Measurements from ENCODE around the gene SLC22A5.

The SLC22A5 gene

DNA sequence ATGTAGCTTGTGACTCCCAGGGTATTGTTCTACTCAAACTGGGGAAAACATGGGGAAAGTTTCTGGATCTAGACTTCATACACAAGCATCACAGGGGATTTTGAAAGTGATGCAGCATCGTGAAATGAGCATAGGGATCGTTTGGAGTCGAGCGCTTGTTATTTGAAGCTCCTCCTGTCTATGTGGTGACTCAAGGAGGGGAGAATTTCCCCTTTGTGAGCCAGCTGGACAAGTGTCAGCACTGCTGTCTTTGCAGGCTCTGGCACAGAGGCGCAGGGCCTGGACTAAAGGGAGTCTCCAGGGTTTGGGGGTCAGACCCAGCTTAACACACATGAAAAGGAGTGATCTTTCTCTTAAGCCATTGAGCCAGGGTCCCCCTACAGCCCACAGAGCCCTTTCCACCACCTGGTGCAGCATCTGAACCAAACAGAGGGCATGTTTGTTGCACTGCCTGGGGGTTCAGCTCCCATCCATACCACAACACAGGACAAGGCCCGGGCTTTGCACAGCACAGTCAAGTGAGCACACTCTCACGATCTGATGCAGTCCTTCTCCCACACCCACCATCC lies 70.1 kb downstream of the SLC22A5 start:
- H3K9me2 ChIP-seq (replicated peaks; ENCODE audit: control insufficient read depth, low read length): no peaks in the 10 kb centered on the region
- no peak overlapping the region for H3K27ac ChIP-seq (ENCODE audit: low read depth, low read length)
- H3K79me2 ChIP-seq (ENCODE audit: control insufficient read depth, low read length): no peaks in the 10 kb centered on the region
- H3K4me1 ChIP-seq (ENCODE audit: control insufficient read depth, low read length): peaks cover 15% of the 10 kb centered on the region
- no peak overlapping the region for H3K4me3 ChIP-seq (ENCODE audit: low read length)
- H3K4me2 ChIP-seq (ENCODE audit: low read length): no peak overlapping the region
- no peaks in the 10 kb centered on the region for H3K9me3 ChIP-seq (ENCODE audit: control insufficient read depth, insufficient read depth, low read length)
- no peaks in the 10 kb centered on the region for H3F3A ChIP-seq (ENCODE audit: control insufficient read depth, insufficient read depth)
- H3K27me3 ChIP-seq (ENCODE audit: control insufficient read depth, low read length): no peaks in the 10 kb centered on the region
- TF ChIP-seq, protein P1, sequence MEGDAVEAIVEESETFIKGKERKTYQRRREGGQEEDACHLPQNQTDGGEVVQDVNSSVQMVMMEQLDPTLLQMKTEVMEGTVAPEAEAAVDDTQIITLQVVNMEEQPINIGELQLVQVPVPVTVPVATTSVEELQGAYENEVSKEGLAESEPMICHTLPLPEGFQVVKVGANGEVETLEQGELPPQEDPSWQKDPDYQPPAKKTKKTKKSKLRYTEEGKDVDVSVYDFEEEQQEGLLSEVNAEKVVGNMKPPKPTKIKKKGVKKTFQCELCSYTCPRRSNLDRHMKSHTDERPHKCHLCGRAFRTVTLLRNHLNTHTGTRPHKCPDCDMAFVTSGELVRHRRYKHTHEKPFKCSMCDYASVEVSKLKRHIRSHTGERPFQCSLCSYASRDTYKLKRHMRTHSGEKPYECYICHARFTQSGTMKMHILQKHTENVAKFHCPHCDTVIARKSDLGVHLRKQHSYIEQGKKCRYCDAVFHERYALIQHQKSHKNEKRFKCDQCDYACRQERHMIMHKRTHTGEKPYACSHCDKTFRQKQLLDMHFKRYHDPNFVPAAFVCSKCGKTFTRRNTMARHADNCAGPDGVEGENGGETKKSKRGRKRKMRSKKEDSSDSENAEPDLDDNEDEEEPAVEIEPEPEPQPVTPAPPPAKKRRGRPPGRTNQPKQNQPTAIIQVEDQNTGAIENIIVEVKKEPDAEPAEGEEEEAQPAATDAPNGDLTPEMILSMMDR (IDR thresholded peaks at IDR 0.05; ENCODE audit: low read depth, low read length, poor library complexity, severe bottlenecking): no peak
- TF ChIP-seq EZH2phosphoT487 (IDR thresholded peaks at IDR 0.05; ENCODE audit: borderline replicate concordance, low read length): no peak
- no peaks in the 10 kb centered on the region for H4K20me1 ChIP-seq (ENCODE audit: control insufficient read depth, insufficient read depth, low read depth, low read length)
- no peaks in the 10 kb centered on the region for H3K36me3 ChIP-seq (ENCODE audit: control insufficient read depth, low read length)

DNA sequence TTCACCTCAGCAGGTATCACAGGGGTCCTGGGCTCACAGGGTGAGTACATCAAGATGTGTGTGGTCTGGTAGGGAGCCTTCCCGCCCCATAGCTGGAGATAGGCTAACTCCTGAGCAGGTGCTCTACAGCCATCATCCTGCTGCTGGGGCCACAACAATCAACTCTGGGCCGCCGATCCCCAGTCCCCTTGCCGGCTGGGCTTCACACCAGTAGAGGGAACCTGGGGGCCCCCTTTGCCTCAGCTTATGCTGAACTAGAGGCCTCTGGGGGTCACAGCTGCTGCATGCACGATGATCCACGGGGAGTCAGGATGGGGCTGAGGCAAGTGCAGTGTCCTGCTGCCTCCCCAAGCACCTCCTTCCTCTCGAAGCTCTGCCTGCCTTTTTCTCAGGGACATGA lies 74.6 kb downstream of the SLC22A5 start:
- no peaks in the 10 kb centered on the region for H3K79me2 ChIP-seq (ENCODE audit: control insufficient read depth, low read length)
- H3K27me3 ChIP-seq (ENCODE audit: control insufficient read depth, low read length): no peaks in the 10 kb centered on the region
- H3K9me3 ChIP-seq (ENCODE audit: control insufficient read depth, insufficient read depth, low read length): no peaks in the 10 kb centered on the region
- H3K4me1 ChIP-seq (ENCODE audit: control insufficient read depth, low read length): no peaks in the 10 kb centered on the region
- no peak overlapping the region for H3K4me2 ChIP-seq (ENCODE audit: low read length)
- H3K9me2 ChIP-seq (replicated peaks; ENCODE audit: control insufficient read depth, low read length): no peaks in the 10 kb centered on the region
- H3K4me3 ChIP-seq (ENCODE audit: low read length): no peak overlapping the region
- H3F3A ChIP-seq (ENCODE audit: control insufficient read depth, insufficient read depth): no peaks in the 10 kb centered on the region
- no peaks in the 10 kb centered on the region for H3K36me3 ChIP-seq (ENCODE audit: control insufficient read depth, low read length)
- no peaks in the 10 kb centered on the region for H4K20me1 ChIP-seq (ENCODE audit: control insufficient read depth, insufficient read depth, low read depth, low read length)
- no peak for TF ChIP-seq EZH2phosphoT487 (IDR thresholded peaks at IDR 0.05; ENCODE audit: borderline replicate concordance, low read length)
- TF ChIP-seq, protein P1 (IDR thresholded peaks at IDR 0.05; ENCODE audit: low read depth, low read length, poor library complexity, severe bottlenecking): no peak
- no peak overlapping the region for H3K27ac ChIP-seq (ENCODE audit: low read depth, low read length)
